SK-N-SH treated with all-trans-retinoic acid at 6 μM for 48 hours (cell line): ENCODE results near the gene BTG4.

Experiments
- BACH2 ChIP-seq: fragments of 250-450 bp; sonication (Bioruptor Pico); IDR thresholded peaks from 2 replicates; pipeline ENCODE4 v1.9.0; 2021; ENCODE audit warnings: mild to moderate bottlenecking, borderline replicate concordance
- ZFP3 ChIP-seq: fragments of 250-450 bp; sonication (Bioruptor Pico); IDR thresholded peaks from 2 replicates; pipeline ENCODE4 v1.5.0; 2020; ENCODE audit warnings: mild to moderate bottlenecking, moderate library complexity
- ZNF70 ChIP-seq: fragments of 450-650 bp; formaldehyde crosslinking; IDR thresholded peaks from 2 replicates; pipeline ENCODE4 v1.5.0; 2020; ENCODE audit warnings: mild to moderate bottlenecking, moderate library complexity

DNA sequence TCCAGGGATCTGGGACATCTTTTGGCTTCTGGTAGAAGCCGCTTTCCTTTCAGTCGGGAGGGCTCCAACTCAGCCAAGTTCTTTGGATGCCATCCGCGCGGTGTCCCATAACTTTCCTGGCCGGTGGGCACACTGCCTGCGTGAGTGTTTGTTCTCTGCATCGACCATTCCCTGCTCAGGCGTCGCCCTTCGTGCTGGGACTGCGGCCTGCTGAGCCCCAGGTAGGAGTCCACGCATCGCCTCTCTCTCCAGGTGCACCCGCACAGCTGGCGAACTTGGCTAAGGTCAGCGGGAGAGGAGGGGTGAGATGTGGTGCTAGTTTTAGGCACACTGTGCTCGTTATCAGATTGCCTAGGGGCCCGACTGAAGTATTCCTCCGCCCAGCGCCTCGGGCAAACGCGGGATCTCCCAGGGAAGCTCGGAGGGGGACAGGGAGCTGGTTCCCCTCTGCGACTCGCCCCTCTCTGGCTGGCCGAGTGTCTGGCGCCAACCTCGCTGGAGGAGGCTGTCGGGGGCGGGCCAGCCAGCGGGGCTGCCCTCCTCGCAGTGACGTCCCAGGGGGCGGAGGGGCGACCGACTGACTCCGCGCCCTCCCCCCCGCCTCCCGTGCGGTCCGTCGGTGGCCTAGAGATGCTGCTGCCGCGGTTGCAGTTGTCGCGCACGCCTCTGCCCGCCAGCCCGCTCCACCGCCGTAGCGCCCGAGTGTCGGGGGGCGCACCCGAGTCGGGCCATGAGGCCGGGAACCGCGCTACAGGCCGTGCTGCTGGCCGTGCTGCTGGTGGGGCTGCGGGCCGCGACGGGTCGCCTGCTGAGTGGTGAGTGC lies 28.1 kb upstream of the BTG4 start, which contains the start of gene LAYN:
- no peak for TF ChIP-seq BACH2
- TF ChIP-seq ZFP3 (CRISPR knock-in tag), result no peak
- TF ChIP-seq ZNF70 (CRISPR knock-in tag), result no peak
